Measurements from ENCODE around the gene DOCK9.
A peak's percentile ranks its signal among the peaks of the same experiment; 100 is the strongest.
"Not testable (repeated sequence)": the region's sequence is repeated elsewhere in the genome, so short reads cannot be mapped to it uniquely, and the experiment has no call there.

Gene DOCK9

DNA sequence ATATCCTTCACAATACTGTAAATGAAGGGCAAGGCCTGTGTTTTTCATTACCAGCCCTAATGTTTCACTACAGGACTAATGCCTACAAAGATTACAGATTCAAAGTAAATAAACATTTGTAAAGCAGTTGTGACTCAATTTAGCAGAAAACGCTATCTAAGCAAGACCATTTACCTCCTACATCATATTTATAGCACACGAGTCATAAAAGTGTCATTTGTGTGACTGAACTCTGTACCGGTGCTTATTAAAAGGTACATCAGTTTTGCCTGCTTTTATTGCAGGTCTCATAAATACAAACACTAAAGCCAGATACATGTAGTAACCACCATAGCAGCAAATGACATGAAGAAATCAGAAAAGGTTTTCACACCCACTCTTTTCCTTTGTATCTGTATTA lies 163.9 kb downstream of the DOCK9 start:
- DNase-seq (ENCODE audit: low read depth in 2 of 2): peak in 1 of 2 donors; percentile 7
- H3K4me3 ChIP-seq (replicated peaks in 1 of 2; ENCODE audit: low read depth in 2 of 2, low read length in 2 of 2): no peak overlapping the region
- no peak for TF ChIP-seq CTCF (IDR thresholded peaks at IDR 0.05; ENCODE audit: low read depth, low read length)

DNA sequence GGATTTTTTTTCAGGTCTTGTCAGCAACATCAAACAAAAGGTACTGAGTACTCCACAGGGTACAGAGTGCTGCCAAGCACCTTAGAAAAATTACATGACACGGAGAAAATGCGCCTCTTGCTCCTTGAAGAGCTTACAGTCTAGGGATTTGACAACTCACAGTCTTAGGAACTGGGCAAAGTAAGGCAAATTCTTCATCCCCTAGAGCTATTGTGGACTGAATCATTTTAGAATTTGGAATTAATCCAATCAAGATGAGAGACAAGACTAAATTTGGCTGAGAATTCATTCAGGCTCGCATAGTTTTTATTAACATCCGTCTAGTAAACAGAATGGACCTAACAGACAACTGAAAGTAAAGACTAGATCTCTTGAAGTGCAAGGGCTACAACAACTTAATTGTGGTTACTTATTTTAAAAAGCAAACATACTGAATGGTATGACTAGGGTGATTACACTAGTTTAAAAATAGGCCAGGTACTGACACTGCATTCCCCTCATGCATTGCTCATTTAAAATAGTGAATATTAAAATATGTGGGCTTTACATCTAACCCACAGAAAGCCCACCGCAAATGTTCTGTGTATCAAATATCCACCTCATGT lies 165.6 kb downstream of the DOCK9 start:
- H3K4me3 ChIP-seq (replicated peaks in 1 of 2; ENCODE audit: low read depth in 2 of 2, low read length in 2 of 2); DNase-seq (ENCODE audit: low read depth in 2 of 2): not testable (repeated sequence)

DNA sequence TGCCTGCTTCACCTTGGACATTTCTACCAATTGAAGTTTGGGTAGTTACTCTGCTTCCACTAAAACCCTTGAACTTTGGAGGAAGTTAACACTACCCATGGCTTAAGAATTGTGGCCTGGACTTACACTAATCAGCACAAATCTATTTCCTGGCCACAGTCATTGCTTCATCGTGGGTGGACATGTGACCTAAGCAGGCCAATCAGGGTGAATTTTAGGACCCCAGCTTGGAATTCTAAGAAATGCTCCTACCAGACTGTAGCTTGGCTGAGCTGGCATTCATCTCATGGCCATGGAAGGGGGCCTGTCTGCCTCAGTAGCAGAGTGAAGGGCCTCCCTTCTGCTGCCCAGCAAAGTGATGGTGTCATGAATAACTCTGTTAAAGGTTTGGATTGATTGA lies 167.1 kb downstream of the DOCK9 start:
- H3K4me3 ChIP-seq (replicated peaks in 1 of 2; ENCODE audit: low read depth in 2 of 2, low read length in 2 of 2): no peak overlapping the region
- peak in 1 of 2 donors; percentile 38 for DNase-seq (ENCODE audit: low read depth in 2 of 2)
- no peak for TF ChIP-seq CTCF (IDR thresholded peaks at IDR 0.05; ENCODE audit: low read depth, low read length)

- no peak overlapping the region for H3K4me3 ChIP-seq (replicated peaks in 1 of 2; ENCODE audit: low read depth in 2 of 2, low read length in 2 of 2)
- TF ChIP-seq CTCF (IDR thresholded peaks at IDR 0.05; ENCODE audit: low read depth, low read length): no peak
- no peak for DNase-seq (ENCODE audit: low read depth in 2 of 2)
Observed at GRCh38 chr13:98809345-98809777, 168.5 kb downstream of the DOCK9 start.

DNA sequence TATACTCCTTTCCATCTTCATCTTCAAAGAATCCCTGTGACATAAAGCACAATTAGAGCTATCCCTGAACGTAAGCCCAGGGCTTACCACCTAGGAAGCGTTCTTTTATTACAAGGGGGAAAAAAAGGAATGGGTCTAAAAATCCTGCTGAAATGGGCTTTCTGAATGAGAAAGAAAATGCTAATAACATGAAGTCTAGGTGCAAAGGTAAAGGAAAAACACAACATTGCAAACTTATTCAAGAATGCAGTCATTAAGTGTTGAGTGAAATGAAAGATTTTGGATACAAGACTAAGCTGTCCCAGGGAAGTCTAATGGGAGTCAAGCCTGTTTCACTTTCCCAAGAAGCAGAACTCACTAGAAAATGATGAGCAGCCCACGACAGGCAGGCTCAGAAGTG lies 170.1 kb downstream of the DOCK9 start:
- no peak for TF ChIP-seq CTCF (IDR thresholded peaks at IDR 0.05; ENCODE audit: low read depth, low read length)
- no peak for DNase-seq (ENCODE audit: low read depth in 2 of 2)

GRCh38 chr13:98804336-98804855 lies 173.5 kb downstream of the DOCK9 start:
- no peak for TF ChIP-seq CTCF (IDR thresholded peaks at IDR 0.05; ENCODE audit: low read depth, low read length)
- no peak overlapping the region for H3K4me3 ChIP-seq (replicated peaks in 1 of 2; ENCODE audit: low read depth in 2 of 2, low read length in 2 of 2)
- DNase-seq (ENCODE audit: low read depth in 2 of 2): no peak

More for the DNA sequence above, 170.1 kb downstream of the DOCK9 start:
- H3K4me3 ChIP-seq (replicated peaks in 1 of 2; ENCODE audit: low read depth in 2 of 2, low read length in 2 of 2): no peak overlapping the region

DNA sequence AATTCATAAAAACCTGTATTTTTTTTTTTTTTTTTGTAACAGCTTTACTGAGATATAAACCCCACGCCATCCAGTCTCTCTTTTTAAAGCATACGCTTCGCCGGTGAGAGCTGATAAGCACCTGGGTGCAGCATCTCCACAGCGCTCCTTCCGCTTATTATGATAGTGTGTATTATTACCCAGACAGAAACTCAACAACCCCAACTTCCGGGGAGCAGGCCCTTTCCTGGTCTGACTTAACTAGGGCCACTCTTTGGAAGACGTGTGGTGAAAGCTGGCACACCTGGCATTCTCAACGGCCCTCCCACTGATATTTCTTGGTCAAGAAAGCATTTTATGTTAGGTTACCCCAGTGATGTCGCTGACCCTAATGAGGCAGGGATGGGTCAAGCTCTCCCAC lies 173.9 kb downstream of the DOCK9 start:
- no peak overlapping the region for H3K4me3 ChIP-seq (replicated peaks in 1 of 2; ENCODE audit: low read depth in 2 of 2, low read length in 2 of 2)
- TF ChIP-seq CTCF (IDR thresholded peaks at IDR 0.05; ENCODE audit: low read depth, low read length): no peak
- no peak for DNase-seq (ENCODE audit: low read depth in 2 of 2)
